GM20000 (cell line): ENCODE measurements around the gene EXOC4.

ENCODE experiments used
- DNase-seq: peaks from one replicate; pipeline ENCODE4 v3.0.0; 2012; ENCODE audit warnings: low spot score
- TF ChIP-seq, protein P1 (sequence below): IDR thresholded peaks from 2 replicates; pipeline ENCODE4 v1.5.1; 2012; ENCODE audit warnings: mild to moderate bottlenecking, control low read depth; ENCODE audit errors: extremely low read depth, missing control alignments

Gene EXOC4

DNA sequence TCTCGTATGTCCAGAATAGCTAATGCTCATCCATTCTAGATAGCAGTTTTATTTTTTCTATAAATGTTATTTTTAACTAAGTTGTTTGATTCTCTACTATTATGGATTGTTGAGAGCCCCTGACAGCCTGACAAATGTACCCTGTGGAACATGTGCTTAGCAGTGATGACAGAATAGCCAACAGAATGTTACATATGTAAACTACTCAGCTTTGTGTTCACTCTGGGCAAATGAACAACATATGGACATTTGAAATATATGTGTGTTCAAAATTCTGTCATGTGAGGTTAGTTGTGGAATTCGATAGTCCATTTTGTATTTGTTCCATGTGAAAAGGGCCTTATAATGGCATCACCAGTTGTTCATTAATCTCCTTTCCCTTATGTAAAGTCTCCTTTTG is 199.7 kb downstream of the EXOC4 start:
- DNase-seq = no peak
- TF ChIP-seq, protein P1, sequence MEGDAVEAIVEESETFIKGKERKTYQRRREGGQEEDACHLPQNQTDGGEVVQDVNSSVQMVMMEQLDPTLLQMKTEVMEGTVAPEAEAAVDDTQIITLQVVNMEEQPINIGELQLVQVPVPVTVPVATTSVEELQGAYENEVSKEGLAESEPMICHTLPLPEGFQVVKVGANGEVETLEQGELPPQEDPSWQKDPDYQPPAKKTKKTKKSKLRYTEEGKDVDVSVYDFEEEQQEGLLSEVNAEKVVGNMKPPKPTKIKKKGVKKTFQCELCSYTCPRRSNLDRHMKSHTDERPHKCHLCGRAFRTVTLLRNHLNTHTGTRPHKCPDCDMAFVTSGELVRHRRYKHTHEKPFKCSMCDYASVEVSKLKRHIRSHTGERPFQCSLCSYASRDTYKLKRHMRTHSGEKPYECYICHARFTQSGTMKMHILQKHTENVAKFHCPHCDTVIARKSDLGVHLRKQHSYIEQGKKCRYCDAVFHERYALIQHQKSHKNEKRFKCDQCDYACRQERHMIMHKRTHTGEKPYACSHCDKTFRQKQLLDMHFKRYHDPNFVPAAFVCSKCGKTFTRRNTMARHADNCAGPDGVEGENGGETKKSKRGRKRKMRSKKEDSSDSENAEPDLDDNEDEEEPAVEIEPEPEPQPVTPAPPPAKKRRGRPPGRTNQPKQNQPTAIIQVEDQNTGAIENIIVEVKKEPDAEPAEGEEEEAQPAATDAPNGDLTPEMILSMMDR = no peak

DNA sequence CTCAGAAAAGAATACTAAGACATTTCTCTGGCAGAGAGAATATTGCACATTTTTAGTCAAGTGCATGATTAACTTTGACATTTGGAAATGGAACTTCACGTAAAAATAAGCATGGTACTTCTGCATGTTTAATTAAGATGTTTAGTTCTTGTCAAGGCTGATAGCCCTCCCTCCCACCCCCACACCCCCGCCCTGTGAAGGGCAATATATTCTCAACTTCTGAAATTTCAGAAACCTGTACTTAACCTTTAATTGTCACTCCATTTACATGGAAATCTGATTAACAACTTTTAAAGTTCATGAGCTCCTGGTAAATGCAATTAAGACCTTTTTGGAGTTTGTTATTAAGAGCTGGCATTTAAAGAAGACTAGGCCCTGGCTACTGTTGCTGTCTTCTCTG is 205.8 kb downstream of the EXOC4 start:
- TF ChIP-seq, protein P1 = no peak
- no peak for DNase-seq

DNA sequence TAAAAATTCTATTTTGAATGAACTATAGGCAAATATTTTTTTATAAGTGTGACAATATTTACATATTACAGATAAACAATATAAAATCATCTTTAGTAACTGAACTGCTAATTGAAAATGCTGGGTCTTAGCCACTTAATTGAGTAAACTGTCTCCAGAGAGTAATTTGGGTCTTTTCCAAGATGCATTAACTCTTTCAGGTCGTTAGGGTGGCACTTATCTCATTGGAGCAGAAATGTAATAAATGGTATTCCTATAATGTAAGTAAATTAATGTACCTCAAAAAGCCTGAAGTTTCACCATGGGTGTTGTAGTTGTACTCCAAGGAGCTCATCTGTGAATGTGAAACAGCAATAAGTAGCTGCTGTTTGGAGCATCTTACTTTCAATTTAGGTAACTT is 208.5 kb downstream of the EXOC4 start:
- no peak for DNase-seq
- TF ChIP-seq, protein P1 = no peak

DNA sequence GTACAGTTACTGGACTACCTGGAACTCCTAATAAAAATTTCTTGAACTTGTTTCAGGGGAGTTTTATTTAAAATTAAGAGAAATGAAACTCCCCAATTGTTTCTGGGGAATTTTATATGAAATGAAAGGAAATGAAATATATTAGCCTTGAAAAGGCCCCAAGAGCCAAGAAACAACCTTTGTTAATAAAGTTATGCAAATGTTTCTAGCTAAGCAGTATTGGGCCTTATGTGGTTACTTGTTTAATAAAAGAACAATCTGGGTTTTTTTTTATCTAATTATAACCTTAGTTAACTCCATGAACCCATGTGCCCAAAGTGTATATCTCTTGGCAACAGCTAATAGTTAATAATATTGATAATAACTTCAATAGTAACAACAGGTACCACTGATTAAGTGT is 222.8 kb downstream of the EXOC4 start:
- no peak for DNase-seq
- TF ChIP-seq, protein P1 = no peak

DNA sequence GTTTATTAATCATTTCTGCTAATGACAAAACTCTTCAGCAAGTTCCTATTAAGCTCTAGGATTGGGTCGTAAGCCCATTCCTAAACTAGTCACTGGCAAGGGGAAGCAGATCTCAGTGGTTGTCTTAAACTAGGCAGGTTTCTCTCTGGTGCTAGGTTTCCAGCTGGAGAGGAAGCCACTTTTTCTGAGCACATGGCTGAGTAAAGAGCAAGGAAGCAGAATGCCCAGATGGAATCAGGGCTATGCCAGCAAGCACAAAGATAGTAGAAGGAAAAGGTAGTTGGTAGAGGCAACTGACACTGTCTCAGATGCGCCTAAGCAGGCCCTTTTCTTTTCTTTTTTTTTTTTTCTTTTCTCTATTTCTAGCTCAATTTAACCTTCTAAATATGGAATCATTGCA is 224.9 kb downstream of the EXOC4 start:
- no peak for DNase-seq
- TF ChIP-seq, protein P1 = no peak

DNA sequence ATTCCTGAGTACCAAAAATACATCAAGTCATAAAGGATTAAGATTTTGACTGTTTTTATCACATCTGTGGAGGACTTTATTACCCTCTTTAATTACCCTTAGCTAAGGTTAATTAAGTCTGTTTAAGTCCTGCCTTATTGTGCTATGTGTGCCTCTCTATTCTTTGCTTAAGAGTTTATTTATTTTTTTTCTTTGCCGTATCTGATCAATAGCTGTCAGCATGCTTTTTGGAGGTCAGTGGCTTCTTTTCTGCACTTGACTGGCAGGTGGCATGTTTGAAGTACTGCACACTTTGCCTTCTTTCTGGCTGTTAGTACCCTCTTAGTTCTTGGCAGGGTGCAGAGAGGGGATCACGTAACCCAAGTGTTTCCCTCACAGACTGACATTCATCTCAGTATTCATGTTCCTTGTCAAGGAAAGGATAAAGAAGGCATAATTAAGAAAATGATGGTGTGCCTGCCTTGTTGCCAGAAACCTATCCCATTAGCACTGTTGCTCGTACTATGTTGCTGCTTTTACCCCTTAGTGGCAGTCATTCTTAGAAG is 225.8 kb downstream of the EXOC4 start:
- TF ChIP-seq, protein P1 = no peak
- DNase-seq = no peak

DNA sequence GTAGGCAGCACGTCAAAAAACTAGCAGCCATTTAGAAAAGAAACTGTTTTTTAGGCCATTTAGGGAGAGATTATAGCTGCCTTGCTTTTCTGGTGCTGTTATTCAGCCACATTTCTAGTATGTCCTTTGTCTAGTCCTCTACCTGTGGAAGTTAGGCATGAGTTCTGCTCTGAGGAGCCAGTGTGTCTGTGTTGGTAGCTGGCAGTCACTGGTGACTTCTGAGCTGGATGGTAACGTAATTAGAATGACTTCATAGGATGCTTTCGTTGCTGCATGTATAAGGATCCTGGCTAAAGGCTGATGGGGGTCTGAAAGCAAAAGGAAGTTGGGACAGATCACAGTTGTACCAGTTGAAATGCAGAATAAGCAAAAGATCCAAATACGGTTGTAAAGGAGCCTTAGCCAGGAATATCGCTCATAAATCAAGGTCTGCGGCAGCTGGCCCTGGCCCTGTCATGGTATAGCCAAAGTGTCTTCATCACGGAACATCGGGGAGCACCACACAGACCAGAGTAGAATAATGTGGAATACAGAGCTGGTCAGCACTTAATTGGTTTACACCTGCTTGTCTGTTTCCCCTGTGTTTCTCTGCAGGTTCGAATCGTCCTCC is 226.7 kb downstream of the EXOC4 start:
- TF ChIP-seq, protein P1 = no peak
- no peak for DNase-seq
